ENCODE data around the gene CFAP141.

CFAP141 gene

DNA sequence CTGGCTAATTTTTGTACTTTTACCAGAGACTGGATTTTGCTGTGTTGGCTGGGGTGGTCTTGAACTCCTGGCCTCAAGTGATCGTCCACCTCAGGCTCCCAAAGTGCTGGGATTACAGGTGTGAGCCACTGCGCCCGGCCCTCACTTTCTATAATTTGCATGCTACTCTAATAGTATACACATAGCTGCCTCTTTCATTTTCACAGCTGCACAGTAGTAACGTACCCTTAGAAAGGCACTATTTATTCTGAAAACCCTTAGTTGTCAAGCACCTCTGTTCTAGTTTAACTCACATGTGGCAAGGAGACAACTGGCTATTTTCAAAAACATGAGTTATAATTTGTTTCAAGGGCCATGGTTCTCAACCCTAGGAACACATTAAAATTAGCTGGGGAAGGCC, 31.5 kb downstream of the CFAP141 start:
- TF ChIP-seq SIN3A (IDR thresholded peaks at IDR 0.05; ENCODE audit: borderline replicate concordance, insufficient read depth, low read length) (no peak), FOXP2 (optimal IDR thresholded peaks at IDR 0.05; ENCODE audit: borderline replicate concordance, extremely low read depth, extremely low read length, insufficient read depth) (no peak), TAF1 (IDR thresholded peaks at IDR 0.05; ENCODE audit: borderline replicate concordance, insufficient read depth, low read length) (no peak), POLR2AphosphoS5 (IDR thresholded peaks at IDR 0.05; ENCODE audit: low read depth, low read length) (no peak)
- TF ChIP-seq, protein P1, sequence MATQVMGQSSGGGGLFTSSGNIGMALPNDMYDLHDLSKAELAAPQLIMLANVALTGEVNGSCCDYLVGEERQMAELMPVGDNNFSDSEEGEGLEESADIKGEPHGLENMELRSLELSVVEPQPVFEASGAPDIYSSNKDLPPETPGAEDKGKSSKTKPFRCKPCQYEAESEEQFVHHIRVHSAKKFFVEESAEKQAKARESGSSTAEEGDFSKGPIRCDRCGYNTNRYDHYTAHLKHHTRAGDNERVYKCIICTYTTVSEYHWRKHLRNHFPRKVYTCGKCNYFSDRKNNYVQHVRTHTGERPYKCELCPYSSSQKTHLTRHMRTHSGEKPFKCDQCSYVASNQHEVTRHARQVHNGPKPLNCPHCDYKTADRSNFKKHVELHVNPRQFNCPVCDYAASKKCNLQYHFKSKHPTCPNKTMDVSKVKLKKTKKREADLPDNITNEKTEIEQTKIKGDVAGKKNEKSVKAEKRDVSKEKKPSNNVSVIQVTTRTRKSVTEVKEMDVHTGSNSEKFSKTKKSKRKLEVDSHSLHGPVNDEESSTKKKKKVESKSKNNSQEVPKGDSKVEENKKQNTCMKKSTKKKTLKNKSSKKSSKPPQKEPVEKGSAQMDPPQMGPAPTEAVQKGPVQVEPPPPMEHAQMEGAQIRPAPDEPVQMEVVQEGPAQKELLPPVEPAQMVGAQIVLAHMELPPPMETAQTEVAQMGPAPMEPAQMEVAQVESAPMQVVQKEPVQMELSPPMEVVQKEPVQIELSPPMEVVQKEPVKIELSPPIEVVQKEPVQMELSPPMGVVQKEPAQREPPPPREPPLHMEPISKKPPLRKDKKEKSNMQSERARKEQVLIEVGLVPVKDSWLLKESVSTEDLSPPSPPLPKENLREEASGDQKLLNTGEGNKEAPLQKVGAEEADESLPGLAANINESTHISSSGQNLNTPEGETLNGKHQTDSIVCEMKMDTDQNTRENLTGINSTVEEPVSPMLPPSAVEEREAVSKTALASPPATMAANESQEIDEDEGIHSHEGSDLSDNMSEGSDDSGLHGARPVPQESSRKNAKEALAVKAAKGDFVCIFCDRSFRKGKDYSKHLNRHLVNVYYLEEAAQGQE (IDR thresholded peaks at IDR 0.05; ENCODE audit: insufficient read depth in 1 of 2, low read depth in 2 of 2, low read length in 2 of 2): no peak

DNA sequence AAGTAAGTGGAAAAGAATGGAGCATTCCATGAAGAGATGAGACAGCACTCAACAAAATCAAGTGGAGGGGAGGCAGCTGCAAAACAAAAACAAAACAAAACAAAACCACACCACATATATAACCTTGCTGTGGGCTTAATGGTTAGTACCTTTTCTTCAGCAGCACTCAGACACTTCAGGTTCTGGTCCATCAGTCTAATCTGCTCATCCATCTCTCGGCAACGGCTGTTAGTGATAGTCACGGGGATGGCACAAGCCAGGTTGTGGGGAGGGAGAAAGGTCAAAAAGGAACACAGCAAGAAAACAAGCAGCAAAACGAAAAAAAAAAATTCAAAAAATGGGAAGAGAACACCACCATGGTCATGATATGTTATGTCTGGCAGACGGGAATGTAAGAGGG, 34.3 kb downstream of the CFAP141 start:
- TF ChIP-seq, protein P1 (IDR thresholded peaks at IDR 0.05; ENCODE audit: insufficient read depth in 1 of 2, low read depth in 2 of 2, low read length in 2 of 2): no peak
- TF ChIP-seq FOXP2 (optimal IDR thresholded peaks at IDR 0.05; ENCODE audit: borderline replicate concordance, extremely low read depth, extremely low read length, insufficient read depth) (no peak), TAF1 (IDR thresholded peaks at IDR 0.05; ENCODE audit: borderline replicate concordance, insufficient read depth, low read length) (no peak), SIN3A (IDR thresholded peaks at IDR 0.05; ENCODE audit: borderline replicate concordance, insufficient read depth, low read length) (no peak), POLR2AphosphoS5 (IDR thresholded peaks at IDR 0.05; ENCODE audit: low read depth, low read length) (no peak)

DNA sequence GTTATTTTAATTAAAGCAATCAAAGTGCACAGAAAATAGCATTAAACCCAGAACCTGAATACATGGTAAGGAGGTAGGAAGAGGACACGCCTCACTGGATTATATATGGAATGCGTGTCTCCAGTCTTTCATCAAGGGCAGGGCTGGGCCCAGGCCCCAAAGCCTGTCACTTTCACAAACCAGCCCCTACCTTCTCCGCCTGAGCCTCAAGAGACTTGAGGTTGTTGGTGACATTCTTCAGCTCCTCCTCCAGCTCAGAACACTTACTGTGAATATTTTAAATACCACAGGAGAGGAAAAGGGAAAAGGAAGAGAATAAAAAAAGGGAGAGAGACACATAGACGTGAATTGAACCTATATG, 34.9 kb downstream of the CFAP141 start:
- TF ChIP-seq POLR2AphosphoS5 (IDR thresholded peaks at IDR 0.05; ENCODE audit: low read depth, low read length) (no peak), SIN3A (IDR thresholded peaks at IDR 0.05; ENCODE audit: borderline replicate concordance, insufficient read depth, low read length) (no peak), TAF1 (IDR thresholded peaks at IDR 0.05; ENCODE audit: borderline replicate concordance, insufficient read depth, low read length) (no peak), FOXP2 (optimal IDR thresholded peaks at IDR 0.05; ENCODE audit: borderline replicate concordance, extremely low read depth, extremely low read length, insufficient read depth) (no peak)
- TF ChIP-seq, protein P1 (IDR thresholded peaks at IDR 0.05; ENCODE audit: insufficient read depth in 1 of 2, low read depth in 2 of 2, low read length in 2 of 2): no peak

- TF ChIP-seq TAF1 (IDR thresholded peaks at IDR 0.05; ENCODE audit: borderline replicate concordance, insufficient read depth, low read length): no peak
- TF ChIP-seq, protein P1 (IDR thresholded peaks at IDR 0.05; ENCODE audit: insufficient read depth in 1 of 2, low read depth in 2 of 2, low read length in 2 of 2): no peak
- no peak for TF ChIP-seq POLR2AphosphoS5 (IDR thresholded peaks at IDR 0.05; ENCODE audit: low read depth, low read length)
- TF ChIP-seq FOXP2 (optimal IDR thresholded peaks at IDR 0.05; ENCODE audit: borderline replicate concordance, extremely low read depth, extremely low read length, insufficient read depth): no peak
- TF ChIP-seq SIN3A (IDR thresholded peaks at IDR 0.05; ENCODE audit: borderline replicate concordance, insufficient read depth, low read length): no peak
Measured at GRCh38 chr1:154170547-154171222, 35.4 kb downstream of the CFAP141 start.

Data from PFSK-1 (cell line).